Neural cell (in vitro differentiated cells): ENCODE results near the gene TRUB2.

ENCODE experiments used
- CTCF ChIP-seq: fragments of 450-650 bp; IDR thresholded peaks from 2 replicates; pipeline ENCODE4 v1.5.1; 2014; ENCODE audit warnings: antibody characterized with exemption, mild to moderate bottlenecking, moderate library complexity; ENCODE audit not compliant: poor library complexity, severe bottlenecking
- POLR2AphosphoS5 ChIP-seq: IDR thresholded peaks from 2 replicates; pipeline ENCODE4 v1.6.1; 2012
- TAF1 ChIP-seq: IDR thresholded peaks from 2 replicates; pipeline ENCODE4 v1.6.1; 2012; ENCODE audit warnings: low read depth

GRCh38 chr9:128340691-128341434 lies 18.6 kb upstream of the TRUB2 start:
- TF ChIP-seq CTCF (no peak), POLR2AphosphoS5 (no peak), TAF1 (no peak)
